CD14-positive monocyte (primary cell): ENCODE results near the gene ANKRD40CL. TPM values are rescaled to one million over a fixed set of nuclear protein-coding genes. Genes with fewer than 3 reads are reported as not detected.
A peak's percentile ranks its signal among the peaks of the same experiment; 100 is the strongest.

Source experiments
- DNase-seq, 3 donors: peaks; one replicate each; pipeline ENCODE4 v3.0.0-alpha.2; 2011 to 2022
- H2AFZ ChIP-seq: 2 replicates; pipeline ENCODE4 v1.6.0; 2012; ENCODE audit warnings: mild to moderate bottlenecking, low read depth, low read length, inconsistent platforms; ENCODE audit not compliant: insufficient read depth, poor library complexity, severe bottlenecking
- H3K27ac ChIP-seq, 2 donors: 1 replicate in 1 of 2; 2 replicates in 1 of 2; pipeline ENCODE4 v1.5.1; 2012 to 2013; ENCODE audit warnings: low read length in 2 of 2, control low read depth in 1 of 2, inconsistent platforms in 1 of 2, low read depth in 1 of 2, mild to moderate bottlenecking in 1 of 2
- H3K27me3 ChIP-seq, 2 donors: one replicate each; pipeline versions ENCODE4 v1.6.0 to v1.6.1; 2011 to 2013; ENCODE audit warnings: low read length in 2 of 2; ENCODE audit not compliant: control insufficient read depth in 2 of 2, insufficient read depth in 2 of 2
- H3K36me3 ChIP-seq, 2 donors: replicated peaks in 1 of 2; 1 replicate in 1 of 2; 2 replicates in 1 of 2; pipeline versions ENCODE4 v1.5.1 to v1.6.1; 2012 to 2013; ENCODE audit warnings: low read length in 2 of 2, control low read depth in 1 of 2, inconsistent platforms in 1 of 2, mild to moderate bottlenecking in 1 of 2; ENCODE audit not compliant: insufficient read depth in 2 of 2, control insufficient read depth in 1 of 2
- H3K4me1 ChIP-seq, 2 donors: 1 replicate in 1 of 2; 2 replicates in 1 of 2; pipeline versions ENCODE4 v1.5.1 to v1.6.1; 2012 to 2013; ENCODE audit warnings: low read length in 2 of 2, control low read depth in 1 of 2, inconsistent platforms in 1 of 2, mild to moderate bottlenecking in 1 of 2, moderate library complexity in 1 of 2; ENCODE audit not compliant: insufficient read depth in 2 of 2, control insufficient read depth in 1 of 2
- H3K4me2 ChIP-seq: replicated peaks from 2 replicates; pipeline ENCODE3; 2012; ENCODE audit warnings: low read length, moderate library complexity, mild to moderate bottlenecking; ENCODE audit not compliant: poor library complexity, severe bottlenecking; ENCODE audit errors: extremely low read depth
- H3K4me3 ChIP-seq, 3 experiments: fragments of 200-600 bp in 1 of 3; sonication (generic) in 1 of 3; replicated peaks in 1 of 3; 1 replicate in 2 of 3; 2 replicates in 1 of 3; pipeline ENCODE4 v1.5.1; 2011 to 2013; ENCODE audit warnings: low read length in 3 of 3, mild to moderate bottlenecking in 3 of 3, control low read depth in 2 of 3, low read depth in 2 of 3, inconsistent platforms in 1 of 3, moderate library complexity in 1 of 3
- H3K79me2 ChIP-seq: 2 replicates; pipeline ENCODE4 v1.6.0; 2012; ENCODE audit warnings: mild to moderate bottlenecking, control low read depth, inconsistent platforms, low read length, moderate library complexity; ENCODE audit not compliant: insufficient read depth
- H3K9ac ChIP-seq: 2 replicates; pipeline ENCODE4 v1.6.0; 2017; ENCODE audit warnings: low read length, mild to moderate bottlenecking; ENCODE audit not compliant: insufficient read depth, poor library complexity, severe bottlenecking
- H3K9me3 ChIP-seq, 2 donors: replicated peaks in 1 of 2; 1 replicate in 1 of 2; 2 replicates in 1 of 2; pipeline versions ENCODE4 v1.5.1 to v1.6.1; 2012 to 2013; ENCODE audit warnings: low read length in 2 of 2, control low read depth in 1 of 2; ENCODE audit not compliant: control insufficient read depth in 1 of 2, insufficient read depth in 1 of 2
- H4K20me1 ChIP-seq: 2 replicates; pipeline ENCODE4 v1.6.0; 2012; ENCODE audit warnings: mild to moderate bottlenecking, low read length, control low read depth, moderate library complexity; ENCODE audit not compliant: insufficient read depth
- H3K27ac Mint-ChIP-seq, 7 donors: one replicate each; pipeline ENCODE4 v1.8.0; 2020; ENCODE audit warnings: mild to moderate bottlenecking in 7 of 7, mixed read lengths in 7 of 7, moderate library complexity in 6 of 7, inconsistent platforms in 2 of 7
- H3K27me3 Mint-ChIP-seq, 3 donors: one replicate each; pipeline ENCODE4 v1.8.0; 2021 to 2022; ENCODE audit warnings: low read depth in 3 of 3, mild to moderate bottlenecking in 3 of 3, mixed read lengths in 3 of 3, moderate library complexity in 3 of 3, inconsistent platforms in 1 of 3
- H3K36me3 Mint-ChIP-seq, 2 donors: one replicate each; pipeline ENCODE4 v1.8.0; 2020; ENCODE audit warnings: mixed read lengths in 2 of 2, inconsistent platforms in 1 of 2, mild to moderate bottlenecking in 1 of 2
- H3K4me1 Mint-ChIP-seq: one replicate; pipeline ENCODE4 v1.8.0; 2020; ENCODE audit warnings: mild to moderate bottlenecking, mixed read lengths
- H3K4me3 Mint-ChIP-seq, 2 donors: one replicate each; pipeline ENCODE4 v1.8.0; 2020; ENCODE audit warnings: mild to moderate bottlenecking in 2 of 2, mixed read lengths in 2 of 2, moderate library complexity in 1 of 2
- H3K9me3 Mint-ChIP-seq, 7 donors: one replicate each; pipeline ENCODE4 v1.8.0; 2020 to 2022; ENCODE audit warnings: mixed read lengths in 7 of 7, mild to moderate bottlenecking in 6 of 7, moderate library complexity in 6 of 7, inconsistent platforms in 2 of 7
- CTCF ChIP-seq: fragments of 200-600 bp; IDR thresholded peaks from one replicate; pipeline ENCODE4 v1.8.0; 2022; ENCODE audit warnings: antibody characterized with exemption, mild to moderate bottlenecking
- WGBS: methylation state at CpG from one replicate; pipeline ENCODE4 v1.1.5; 2013; ENCODE audit warnings: missing lambda C conversion rate; ENCODE audit not compliant: insufficient coverage; 5-methylcytosine and 5-hydroxymethylcytosine counted together
- intact Hi-C, 2 donors: fragments of 100-400 bp; cut with micrococcal nuclease; formaldehyde crosslinking; loops; one replicate each; pipeline versions ENCODE4 v1.15.0 to v1.15.1; 2023
- polyA plus RNA-seq, 3 donors: library from polyadenylated mRNA; depleted of rRNA in 1 of 3; unstranded in 2 of 3; stranded (reverse) in 1 of 3; fragments of 300-500 nt in 2 of 3; fragments of >200 nt in 1 of 3; fragmentation: Illumina TruSeq in 2 of 3; gene quantifications; 1 replicate in 2 of 3; 2 replicates in 1 of 3; pipeline ENCODE4 v1.2.3, GENCODE V29; 2012 to 2021

Gene ANKRD40CL
- polyA plus RNA-seq, 3 donors = not detected

DNA sequence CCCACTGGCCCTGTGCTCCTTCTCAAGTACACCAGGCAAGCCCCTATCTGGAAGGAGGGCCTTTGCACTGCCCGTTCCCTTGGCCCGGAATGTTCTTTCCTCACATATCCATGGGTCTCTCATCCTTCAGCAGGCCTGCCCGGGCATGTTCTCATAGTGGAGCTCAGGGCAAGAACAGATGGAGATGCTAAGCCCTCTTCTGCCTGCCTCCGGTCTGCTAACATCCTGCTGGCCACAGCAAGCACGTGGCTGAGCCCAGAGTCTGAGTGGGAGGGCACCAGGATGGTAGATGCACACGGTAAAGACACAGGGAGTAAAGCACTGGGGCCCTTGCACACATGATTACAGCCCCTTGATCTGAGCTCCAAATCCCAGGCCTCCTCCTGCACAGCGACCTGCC lies 19.8 kb upstream of the ANKRD40CL start:
- no peak for DNase-seq
- Histone ChIP-seq H4K20me1 (no peaks in the 10 kb centered on the region), H3K27ac (no peak overlapping the region), H3K9ac (no peak overlapping the region), H3K4me1 (peaks cover 22 to 26% of the 10 kb centered on the region in 2 donors), H2AFZ (no peak overlapping the region), H3K4me3 (no peak overlapping the region), H3K9me3 (no peaks in the 10 kb centered on the region), H3K27me3 (no peaks in the 10 kb centered on the region), H3K79me2 (no peaks in the 10 kb centered on the region), H3K4me2 (no peak overlapping the region), H3K36me3 (no peaks in the 10 kb centered on the region)
- Mint-ChIP-seq H3K9me3 (peaks cover 0 to 1% (median 0%) of the 10 kb centered on the region in 7 donors), H3K36me3 (no peaks in the 10 kb centered on the region), H3K27ac (no peak overlapping the region), H3K27me3 (peaks cover 0 to 11% (median 3%) of the 10 kb centered on the region in 3 donors), H3K4me3 (no peak overlapping the region), H3K4me1 (peaks cover 23% of the 10 kb centered on the region)
- no peak for TF ChIP-seq CTCF
- intact Hi-C loops = loop anchor here in 1 of 2 donors (5.0 kb wide), 1 partner anchor 170 kb away; no protein-coding TSS in a partner anchor
- WGBS = 97% methylated on average over 7 of the region's 7 CpGs

GRCh38 chr17:50785946-50786570 lies 18.7 kb upstream of the ANKRD40CL start:
- WGBS = 90% methylated on average over 7 of the region's 9 CpGs
- Histone ChIP-seq H3K4me1 (peaks cover 16 to 17% of the 10 kb centered on the region in 2 donors), H3K27me3 (peaks cover 0 to 4% of the 10 kb centered on the region in 2 donors), H3K79me2 (no peaks in the 10 kb centered on the region), H4K20me1 (no peaks in the 10 kb centered on the region), H3K4me2 (no peak overlapping the region), H3K4me3 (no peak overlapping the region), H3K36me3 (no peaks in the 10 kb centered on the region), H3K9me3 (no peaks in the 10 kb centered on the region), H3K27ac (no peak overlapping the region), H3K9ac (no peak overlapping the region), H2AFZ (no peak overlapping the region)
- no peak for DNase-seq
- Mint-ChIP-seq H3K4me3 (no peak overlapping the region), H3K4me1 (peaks cover 19% of the 10 kb centered on the region), H3K27ac (peak overlapping the region in 1 of 7 donors; percentile 44), H3K27me3 (peaks cover 4 to 14% (median 11%) of the 10 kb centered on the region in 3 donors), H3K36me3 (no peaks in the 10 kb centered on the region), H3K9me3 (peaks cover 0 to 3% (median 0%) of the 10 kb centered on the region in 7 donors)
- no peak for TF ChIP-seq CTCF
- intact Hi-C loops = loop anchor here in 1 of 2 donors (5.0 kb wide), 1 partner anchor 171 kb away; no protein-coding TSS in a partner anchor
